HG03139 (cell line): ENCODE data around the gene MROH7.

Experiments
- ATAC-seq: cut with Tn5 transposase; IDR thresholded peaks from one replicate; pipeline ENCODE4 v1.9.1; 2021; ENCODE audit not compliant: unreplicated experiment

The MROH7 gene

GRCh38 chr1:54723985-54724384 is 82.4 kb downstream of the MROH7 start:
- ATAC-seq = no peak

GRCh38 chr1:54724771-54725170 is 83.2 kb downstream of the MROH7 start:
- no peak for ATAC-seq

GRCh38 chr1:54728027-54728426 is 86.4 kb downstream of the MROH7 start:
- no peak for ATAC-seq

- no peak for ATAC-seq
Measured at GRCh38 chr1:54736685-54737084, 95.1 kb downstream of the MROH7 start.

- no peak for ATAC-seq
Measured at GRCh38 chr1:54738244-54738643, 96.7 kb downstream of the MROH7 start.

- ATAC-seq = no peak
Measured at GRCh38 chr1:54741531-54741930, 99.9 kb downstream of the MROH7 start.

GRCh38 chr1:54742282-54742681 is 100.7 kb downstream of the MROH7 start:
- no peak for ATAC-seq

GRCh38 chr1:54743416-54744226 is 102.0 kb downstream of the MROH7 start:
- no peak for ATAC-seq

GRCh38 chr1:54744696-54745095 is 103.1 kb downstream of the MROH7 start:
- ATAC-seq = no peak

- no peak for ATAC-seq
Measured at GRCh38 chr1:54745274-54745673, 103.7 kb downstream of the MROH7 start.

- ATAC-seq = no peak
Measured at GRCh38 chr1:54745864-54746263, 104.3 kb downstream of the MROH7 start.

- ATAC-seq = no peak
Measured at GRCh38 chr1:54748094-54748835, 106.7 kb downstream of the MROH7 start.

- no peak for ATAC-seq
Measured at GRCh38 chr1:54750596-54750995, 109.0 kb downstream of the MROH7 start.

- ATAC-seq = no peak
Measured at GRCh38 chr1:54751426-54751825, 109.8 kb downstream of the MROH7 start.

- ATAC-seq = no peak
Measured at GRCh38 chr1:54754045-54754444, 112.5 kb downstream of the MROH7 start.

- ATAC-seq = no peak
Measured at GRCh38 chr1:54754486-54755285, 113.1 kb downstream of the MROH7 start.

- ATAC-seq = no peak
Measured at GRCh38 chr1:54757833-54758232, 116.2 kb downstream of the MROH7 start.

GRCh38 chr1:54758678-54759348 is 117.2 kb downstream of the MROH7 start:
- ATAC-seq = no peak
